Measurements from ENCODE around the gene ZDHHC14. TPM values are rescaled to one million over a fixed set of nuclear protein-coding genes. Genes with fewer than 3 reads are reported as not detected.

The ZDHHC14 gene
- total and polyA plus RNA-seq, 2 experiments from 2014 or later = 3.0 to 7.4 TPM

GRCh38 chr6:157511682-157512381 lies 130.8 kb downstream of the ZDHHC14 start:
- Mint-ChIP-seq H3K4me1 (peaks cover 10% of the 10 kb centered on the region), H3K27ac (no peak overlapping the region), H3K36me3 (ENCODE audit: low read depth) (peaks cover 21% of the 10 kb centered on the region), H3K27me3 (ENCODE audit: insufficient read depth, low read depth, poor library complexity) (peaks cover 12% of the 10 kb centered on the region), H3K9me3 (peaks cover 11% of the 10 kb centered on the region), H3K4me3 (no peak overlapping the region)
- Histone ChIP-seq H4K20me1 (replicated peaks; ENCODE audit: insufficient read depth) (no peaks in the 10 kb centered on the region), H3K36me3 (ENCODE audit: insufficient read depth) (no peaks in the 10 kb centered on the region), H3K4me3 (no peak overlapping the region), H3K27me3 (ENCODE audit: insufficient read depth) (no peaks in the 10 kb centered on the region), H3K4me2 (no peak overlapping the region), H3K79me2 (replicated peaks; ENCODE audit: insufficient read depth) (no peaks in the 10 kb centered on the region), H3K9me2 (ENCODE audit: insufficient read depth) (no peaks in the 10 kb centered on the region), H3K4me1 (ENCODE audit: insufficient read depth) (peaks cover 3% of the 10 kb centered on the region; the same call in 1 of the 2 replicates), H2AFZ (no peak overlapping the region; the same call in 1 of the 2 replicates), H3K27ac (ENCODE audit: low read depth) (no peak overlapping the region), H3F3A (replicated peaks; ENCODE audit: low read depth) (no peaks in the 10 kb centered on the region)
- no peak for ATAC-seq
- no peak for DNase-seq (ENCODE audit: low spot score)
- TF ChIP-seq ETS1 (IDR thresholded peaks at IDR 0.05) = no peak
- no peak for TF ChIP-seq EZH2phosphoT487 (IDR thresholded peaks at IDR 0.05; ENCODE audit: unreplicated experiment)
- no peak for TF ChIP-seq REST (IDR thresholded peaks at IDR 0.05; ENCODE audit: unreplicated experiment)
- no peak for TF ChIP-seq ZNF331 (CRISPR knock-in tag; IDR thresholded peaks at IDR 0.05; ENCODE audit: low read depth)
- no peak for TF ChIP-seq ZNF462 (CRISPR knock-in tag; IDR thresholded peaks at IDR 0.05)
- no peak for TF ChIP-seq NANOG (IDR thresholded peaks at IDR 0.05; ENCODE audit: borderline replicate concordance)
- no peak for TF ChIP-seq STAT1 (IDR thresholded peaks at IDR 0.05; ENCODE audit: unreplicated experiment)
- TF ChIP-seq POLR2AphosphoS5 (IDR thresholded peaks at IDR 0.05; ENCODE audit: low read depth) = no peak
- TF ChIP-seq ZNF114 (CRISPR knock-in tag; IDR thresholded peaks at IDR 0.05) = no peak
- no peak for TF ChIP-seq CREB1 (CRISPR knock-in tag; IDR thresholded peaks at IDR 0.05; ENCODE audit: low read depth)
- TF ChIP-seq EZH2 (IDR thresholded peaks at IDR 0.05; ENCODE audit: low read depth, unreplicated experiment) = no peak
